H9 (cell line): ENCODE data around the gene LYVE1. TPM values are rescaled to one million over a fixed set of nuclear protein-coding genes. Genes with fewer than 3 reads are reported as not detected.

Experiments
- DNase-seq: peaks from one replicate; pipeline ENCODE4 v3.0.0-alpha.2; 2017
- H2AFZ ChIP-seq: one replicate; pipeline ENCODE4 v1.6.1; 2013; ENCODE audit warnings: mild to moderate bottlenecking, low read length, control low read depth, moderate library complexity
- H2AK5ac ChIP-seq: 2 replicates; pipeline ENCODE4 v1.6.1; 2013; ENCODE audit warnings: low read length, control low read depth, mixed read lengths; ENCODE audit not compliant: insufficient read length
- H2BK120ac ChIP-seq: one replicate; pipeline ENCODE4 v1.6.1; 2013; ENCODE audit warnings: low read depth, mild to moderate bottlenecking, low read length, control low read depth, inconsistent platforms; ENCODE audit not compliant: poor library complexity, severe bottlenecking
- H2BK12ac ChIP-seq: 2 replicates; pipeline ENCODE4 v1.6.1; 2013; ENCODE audit warnings: low read length, control low read depth, mixed read lengths, low read depth; ENCODE audit not compliant: insufficient read length
- H2BK15ac ChIP-seq: 2 replicates; pipeline ENCODE4 v1.6.1; 2013; ENCODE audit warnings: low read depth, low read length, control low read depth
- H2BK20ac ChIP-seq: one replicate; pipeline ENCODE4 v1.6.1; 2013; ENCODE audit warnings: low read depth, mild to moderate bottlenecking, low read length, control low read depth, inconsistent platforms; ENCODE audit not compliant: poor library complexity, severe bottlenecking
- H2BK5ac ChIP-seq: 2 replicates; pipeline ENCODE4 v1.6.1; 2013; ENCODE audit warnings: low read length, control low read depth, mixed read lengths; ENCODE audit not compliant: insufficient read length
- H3K14ac ChIP-seq: 2 replicates; pipeline ENCODE4 v1.6.1; 2013; ENCODE audit warnings: low read length, control low read depth; ENCODE audit not compliant: insufficient read depth
- H3K18ac ChIP-seq: 2 replicates; pipeline ENCODE4 v1.6.1; 2013; ENCODE audit warnings: low read depth, mild to moderate bottlenecking, mixed read lengths, low read length, control low read depth; ENCODE audit not compliant: insufficient read length
- H3K23ac ChIP-seq: 2 replicates; pipeline ENCODE4 v1.6.1; 2013; ENCODE audit warnings: low read length, control low read depth, mixed read lengths, low read depth; ENCODE audit not compliant: insufficient read length
- H3K23me2 ChIP-seq: 2 replicates; pipeline ENCODE4 v1.6.1; 2013; ENCODE audit warnings: low read depth, mild to moderate bottlenecking, mixed read lengths, low read length, control low read depth; ENCODE audit not compliant: insufficient read length, poor library complexity, severe bottlenecking
- H3K27ac ChIP-seq: 2 replicates; pipeline ENCODE4 v1.5.1; 2013; ENCODE audit warnings: low read length, control low read depth, mixed read lengths, low read depth; ENCODE audit not compliant: insufficient read length
- H3K27me3 ChIP-seq: 2 replicates; pipeline ENCODE4 v1.6.1; 2013; ENCODE audit warnings: low read length, control low read depth, inconsistent platforms; ENCODE audit not compliant: insufficient read depth
- H3K4ac ChIP-seq: 2 replicates; pipeline ENCODE4 v1.6.1; 2013; ENCODE audit warnings: low read depth, mild to moderate bottlenecking, control low read depth, inconsistent platforms, low read length, moderate library complexity
- H3K4me1 ChIP-seq: 2 replicates; pipeline ENCODE4 v1.6.1; 2013; ENCODE audit warnings: low read length, control low read depth, inconsistent platforms; ENCODE audit not compliant: insufficient read depth
- H3K4me2 ChIP-seq: 2 replicates; pipeline ENCODE4 v1.6.1; 2013; ENCODE audit warnings: low read length, control low read depth, mixed read lengths; ENCODE audit not compliant: insufficient read length, insufficient read depth
- H3K56ac ChIP-seq: 2 replicates; pipeline ENCODE4 v1.6.1; 2013; ENCODE audit warnings: low read depth, mild to moderate bottlenecking, mixed read lengths, low read length, control low read depth; ENCODE audit not compliant: insufficient read length
- H3K79me1 ChIP-seq: 2 replicates; pipeline ENCODE4 v1.6.1; 2013; ENCODE audit warnings: low read depth, mild to moderate bottlenecking, moderate library complexity, low read length, control low read depth, inconsistent platforms; ENCODE audit not compliant: insufficient read depth, poor library complexity, severe bottlenecking
- H3K79me2 ChIP-seq: 2 replicates; pipeline ENCODE4 v1.6.1; 2013; ENCODE audit warnings: low read length, control low read depth, inconsistent platforms; ENCODE audit not compliant: insufficient read depth
- H3K9ac ChIP-seq: 2 replicates; pipeline ENCODE4 v1.6.1; 2013; ENCODE audit warnings: low read length, control low read depth, mixed read lengths; ENCODE audit not compliant: insufficient read length; ENCODE audit errors: extremely low read depth
- H3K9me3 ChIP-seq: one replicate; pipeline ENCODE4 v1.6.1; 2013; ENCODE audit warnings: low read depth, low read length, inconsistent platforms; ENCODE audit not compliant: control insufficient read depth
- H3T11ph ChIP-seq: one replicate; pipeline ENCODE4 v1.6.1; 2013; ENCODE audit warnings: mild to moderate bottlenecking, low read length, control low read depth, inconsistent platforms
- H4K20me1 ChIP-seq: one replicate; pipeline ENCODE4 v1.6.1; 2013; ENCODE audit not compliant: control insufficient read depth, insufficient read length, insufficient read depth
- H4K5ac ChIP-seq: 2 replicates; pipeline ENCODE4 v1.6.1; 2013; ENCODE audit warnings: low read depth, mild to moderate bottlenecking, mixed read lengths, low read length, control low read depth; ENCODE audit not compliant: insufficient read length
- H4K8ac ChIP-seq: replicated peaks from 2 replicates; pipeline ENCODE4 v1.6.1; 2013; ENCODE audit warnings: low read length, control low read depth, mixed read lengths, low read depth; ENCODE audit not compliant: insufficient read length
- H4K91ac ChIP-seq: 2 replicates; pipeline ENCODE4 v1.6.1; 2013; ENCODE audit warnings: low read depth, mild to moderate bottlenecking, moderate library complexity, mixed read lengths, low read length, control low read depth; ENCODE audit not compliant: insufficient read length
- H3K27ac Mint-ChIP-seq, 3 experiments: 2 replicates in 2 of 3; 3 replicates in 1 of 3; pipeline ENCODE4 v1.8.0; 2020 to 2021; ENCODE audit warnings: mixed read lengths in 3 of 3, mild to moderate bottlenecking in 1 of 3, moderate library complexity in 1 of 3
- H3K27me3 Mint-ChIP-seq: 2 replicates; pipeline ENCODE4 v1.8.0; 2021; ENCODE audit warnings: low read depth, mild to moderate bottlenecking, moderate library complexity, mixed read lengths
- H3K36me3 Mint-ChIP-seq, 3 experiments: 2 replicates in 2 of 3; 3 replicates in 1 of 3; pipeline ENCODE4 v1.8.0; 2020 to 2021; ENCODE audit warnings: low read depth in 3 of 3, mixed read lengths in 3 of 3; ENCODE audit not compliant: insufficient read depth in 1 of 3
- H3K4me1 Mint-ChIP-seq, 2 experiments: 2 replicates each; pipeline ENCODE4 v1.8.0; 2020; ENCODE audit warnings: mixed read lengths in 2 of 2
- H3K4me3 Mint-ChIP-seq, 2 experiments: 2 replicates in 1 of 2; 3 replicates in 1 of 2; pipeline ENCODE4 v1.8.0; 2020 to 2021; ENCODE audit warnings: mild to moderate bottlenecking in 2 of 2, mixed read lengths in 2 of 2, moderate library complexity in 1 of 2
- H3K9me3 Mint-ChIP-seq, 2 experiments: 2 replicates in 1 of 2; 3 replicates in 1 of 2; pipeline ENCODE4 v1.8.0; 2020; ENCODE audit warnings: mild to moderate bottlenecking in 2 of 2, mixed read lengths in 2 of 2, moderate library complexity in 1 of 2
- WGBS: extraction: QIAGEN DNeasy Blood & Tissue Kit; methylation state at CpG from one replicate; pipeline ENCODE4 v1.1.7; 2013; ENCODE audit warnings: missing lambda C conversion rate, low lambda C conversion rate, mixed read lengths; ENCODE audit not compliant: insufficient read length; ENCODE audit errors: extremely low coverage; 5-methylcytosine and 5-hydroxymethylcytosine counted together
- total RNA-seq: library from RNA; stranded (reverse); gene quantifications from 2 replicates; pipeline ENCODE4 v1.2.1, GENCODE V29; 2021
- TF ChIP-seq, protein P1 (sequence below): fragments of 200-600 bp; sonication (generic); conservative IDR thresholded peaks from 3 replicates; pipeline ENCODE4 v1.8.0; 2021; ENCODE audit warnings: antibody characterized with exemption, mild to moderate bottlenecking

The LYVE1 gene
- total RNA-seq, 1 experiment from 2014 or later: not detected

GRCh38 chr11:10518891-10519290 is 49.6 kb downstream of the LYVE1 start:
- Histone ChIP-seq H2BK120ac (no peak overlapping the region), H2AK5ac (no peak overlapping the region), H4K91ac (no peak overlapping the region), H2BK20ac (no peak overlapping the region), H3K23me2 (no peaks in the 10 kb centered on the region), H2BK12ac (no peak overlapping the region), H3K9ac (no peak overlapping the region), H3K27ac (no peak overlapping the region), H3K4me2 (no peak overlapping the region), H2AFZ (no peak overlapping the region), H4K5ac (no peak overlapping the region), H4K20me1 (no peaks in the 10 kb centered on the region), H2BK5ac (no peak overlapping the region), H3K4me1 (no peaks in the 10 kb centered on the region), H3T11ph (no peak overlapping the region), H3K9me3 (no peaks in the 10 kb centered on the region), H3K56ac (no peak overlapping the region), H2BK15ac (no peak overlapping the region), H3K14ac (no peak overlapping the region), H3K18ac (no peak overlapping the region), H3K79me2 (no peaks in the 10 kb centered on the region), H4K8ac (no peak overlapping the region), H3K4ac (no peak overlapping the region), H3K79me1 (no peaks in the 10 kb centered on the region), H3K23ac (no peak overlapping the region), H3K27me3 (no peaks in the 10 kb centered on the region)
- DNase-seq: no peak
- Mint-ChIP-seq H3K27ac (no peak overlapping the region), H3K27me3 (no peaks in the 10 kb centered on the region), H3K36me3 (peaks cover 0 to 6% (median 1%) of the 10 kb centered on the region in 3 experiments; a peak in 2 of 7 replicates), H3K4me1 (0 out of 4 replicates have a peak, but pooled peaks cover 0 to 2% of the 10 kb centered on the region in 2 experiments), H3K4me3 (no peak overlapping the region), H3K9me3 (no peaks in the 10 kb centered on the region)
- WGBS: no CpG with 5 or more reads among the region's 2 CpGs
- TF ChIP-seq, protein P1, sequence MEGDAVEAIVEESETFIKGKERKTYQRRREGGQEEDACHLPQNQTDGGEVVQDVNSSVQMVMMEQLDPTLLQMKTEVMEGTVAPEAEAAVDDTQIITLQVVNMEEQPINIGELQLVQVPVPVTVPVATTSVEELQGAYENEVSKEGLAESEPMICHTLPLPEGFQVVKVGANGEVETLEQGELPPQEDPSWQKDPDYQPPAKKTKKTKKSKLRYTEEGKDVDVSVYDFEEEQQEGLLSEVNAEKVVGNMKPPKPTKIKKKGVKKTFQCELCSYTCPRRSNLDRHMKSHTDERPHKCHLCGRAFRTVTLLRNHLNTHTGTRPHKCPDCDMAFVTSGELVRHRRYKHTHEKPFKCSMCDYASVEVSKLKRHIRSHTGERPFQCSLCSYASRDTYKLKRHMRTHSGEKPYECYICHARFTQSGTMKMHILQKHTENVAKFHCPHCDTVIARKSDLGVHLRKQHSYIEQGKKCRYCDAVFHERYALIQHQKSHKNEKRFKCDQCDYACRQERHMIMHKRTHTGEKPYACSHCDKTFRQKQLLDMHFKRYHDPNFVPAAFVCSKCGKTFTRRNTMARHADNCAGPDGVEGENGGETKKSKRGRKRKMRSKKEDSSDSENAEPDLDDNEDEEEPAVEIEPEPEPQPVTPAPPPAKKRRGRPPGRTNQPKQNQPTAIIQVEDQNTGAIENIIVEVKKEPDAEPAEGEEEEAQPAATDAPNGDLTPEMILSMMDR: no peak
